GM23338 (cell line): Measurements from ENCODE around the gene ELN. TPM values are rescaled to one million over a fixed set of nuclear protein-coding genes. Genes with fewer than 3 reads are reported as not detected.

ENCODE experiments used
- ATAC-seq: fragments of 200-7000 bp; cut with Tn5 transposase; 3 replicates; pipeline ENCODE4 v1.9.1; 2020
- DNase-seq: peaks from one replicate; pipeline ENCODE4 v3.0.0-alpha.2; 2015; ENCODE audit warnings: low spot score
- H2AFZ ChIP-seq: fragments of 200-600 bp; sonication (generic); 2 replicates; pipeline ENCODE4 v1.8.0; 2016; ENCODE audit warnings: antibody characterized with exemption, mild to moderate bottlenecking, moderate library complexity
- H3F3A ChIP-seq: fragments of 200-600 bp; sonication (generic); replicated peaks from 2 replicates; pipeline ENCODE4 v1.8.0; 2017; ENCODE audit warnings: antibody characterized with exemption, mixed run types, low read depth
- H3K27ac ChIP-seq: fragments of 200-600 bp; sonication (generic); 2 replicates; pipeline ENCODE4 v1.6.1; 2016; ENCODE audit warnings: low read depth
- H3K27me3 ChIP-seq: fragments of 200-600 bp; sonication (generic); 2 replicates; pipeline ENCODE4 v1.8.0; 2016; ENCODE audit warnings: mild to moderate bottlenecking, mixed run types, moderate library complexity; ENCODE audit not compliant: insufficient read depth
- H3K36me3 ChIP-seq: fragments of 200-600 bp; sonication (generic); 2 replicates; pipeline ENCODE4 v1.8.0; 2016; ENCODE audit warnings: mild to moderate bottlenecking; ENCODE audit not compliant: insufficient read depth
- H3K4me1 ChIP-seq: fragments of 200-600 bp; sonication (generic); 2 replicates; pipeline ENCODE4 v1.8.0; 2016; ENCODE audit warnings: mild to moderate bottlenecking, moderate library complexity; ENCODE audit not compliant: insufficient read depth
- H3K4me2 ChIP-seq: fragments of 200-600 bp; sonication (generic); 2 replicates; pipeline ENCODE4 v1.7.1; 2017; ENCODE audit warnings: mixed run types
- H3K4me3 ChIP-seq: fragments of 200-600 bp; sonication (generic); 2 replicates; pipeline ENCODE4 v1.6.1; 2016; ENCODE audit warnings: mixed run types
- H3K79me2 ChIP-seq: fragments of 200-600 bp; sonication (generic); replicated peaks from 2 replicates; pipeline ENCODE4 v1.8.0; 2017; ENCODE audit warnings: mild to moderate bottlenecking; ENCODE audit not compliant: insufficient read depth
- H3K9me2 ChIP-seq: fragments of 200-600 bp; sonication (generic); 2 replicates; pipeline ENCODE4 v1.8.0; 2017; ENCODE audit not compliant: insufficient read depth
- H4K20me1 ChIP-seq: fragments of 200-600 bp; sonication (generic); replicated peaks from 2 replicates; pipeline ENCODE4 v1.8.0; 2017; ENCODE audit warnings: mild to moderate bottlenecking; ENCODE audit not compliant: insufficient read depth
- H3K27ac Mint-ChIP-seq: 2 replicates; pipeline ENCODE4 v1.8.0; 2020; ENCODE audit warnings: inconsistent platforms, mild to moderate bottlenecking, moderate library complexity, mixed read lengths
- H3K27me3 Mint-ChIP-seq: 3 replicates; pipeline ENCODE4 v1.8.0; 2022; ENCODE audit warnings: low read depth, mild to moderate bottlenecking, moderate library complexity, mixed read lengths, inconsistent platforms; ENCODE audit not compliant: insufficient read depth, poor library complexity
- H3K36me3 Mint-ChIP-seq: 3 replicates; pipeline ENCODE4 v1.8.0; 2021; ENCODE audit warnings: low read depth, mild to moderate bottlenecking, inconsistent platforms, moderate library complexity, mixed read lengths
- H3K4me1 Mint-ChIP-seq: 3 replicates; pipeline ENCODE4 v1.8.0; 2020; ENCODE audit warnings: mild to moderate bottlenecking, inconsistent platforms, mixed read lengths
- H3K4me3 Mint-ChIP-seq: 3 replicates; pipeline ENCODE4 v1.8.0; 2021; ENCODE audit warnings: moderate library complexity, mild to moderate bottlenecking, inconsistent platforms, mixed read lengths
- H3K9me3 Mint-ChIP-seq: 3 replicates; pipeline ENCODE4 v1.8.0; 2020; ENCODE audit warnings: moderate library complexity, mild to moderate bottlenecking, inconsistent platforms, mixed read lengths
- CREB1 ChIP-seq: fragments of 250-450 bp; sonication (Bioruptor Pico); IDR thresholded peaks from 2 replicates; pipeline ENCODE4 v1.5.0; 2020; ENCODE audit warnings: low read depth, mild to moderate bottlenecking, moderate library complexity
- CTCF ChIP-seq, 2 experiments: fragments of 200-600 bp in 1 of 2; sonication (generic) in 1 of 2; conservative IDR thresholded peaks; 2 replicates each; pipeline versions ENCODE4 v1.5.1 to v1.6.1; 2016 to 2017; ENCODE audit warnings: antibody characterized with exemption in 2 of 2, low read depth in 2 of 2, mild to moderate bottlenecking in 2 of 2, moderate library complexity in 1 of 2
- ETS1 ChIP-seq: IDR thresholded peaks from 2 replicates; pipeline ENCODE4 v1.6.1; 2016; ENCODE audit warnings: antibody characterized with exemption
- EZH2 ChIP-seq: fragments of 200-600 bp; sonication (generic); IDR thresholded peaks from one replicate; pipeline ENCODE4 v1.8.0; 2017; ENCODE audit warnings: antibody characterized with exemption, mild to moderate bottlenecking, low read depth; ENCODE audit not compliant: unreplicated experiment
- EZH2phosphoT487 ChIP-seq: fragments of 200-600 bp; sonication (generic); IDR thresholded peaks from one replicate; pipeline ENCODE4 v1.8.1; 2018; ENCODE audit warnings: antibody characterized with exemption; ENCODE audit not compliant: unreplicated experiment
- JUNB ChIP-seq: IDR thresholded peaks from one replicate; pipeline ENCODE4 v1.6.1; 2016; ENCODE audit warnings: antibody characterized with exemption; ENCODE audit not compliant: unreplicated experiment
- NANOG ChIP-seq: IDR thresholded peaks from 2 replicates; pipeline ENCODE4 v1.6.1; 2016; ENCODE audit warnings: antibody characterized with exemption, borderline replicate concordance
- POLR2AphosphoS5 ChIP-seq: IDR thresholded peaks from 2 replicates; pipeline ENCODE4 v1.6.1; 2016; ENCODE audit warnings: antibody characterized with exemption, low read depth
- REST ChIP-seq: IDR thresholded peaks from one replicate; pipeline ENCODE4 v1.6.1; 2018; ENCODE audit warnings: antibody characterized with exemption; ENCODE audit not compliant: unreplicated experiment
- STAT1 ChIP-seq: IDR thresholded peaks from one replicate; pipeline ENCODE4 v1.6.1; 2016; ENCODE audit warnings: antibody characterized with exemption; ENCODE audit not compliant: unreplicated experiment
- ZNF114 ChIP-seq: fragments of 250-450 bp; sonication (Bioruptor Pico); IDR thresholded peaks from 2 replicates; pipeline ENCODE4 v1.5.0; 2020; ENCODE audit warnings: mild to moderate bottlenecking, moderate library complexity
- ZNF331 ChIP-seq: fragments of 250-450 bp; sonication (Bioruptor Pico); IDR thresholded peaks from 2 replicates; pipeline ENCODE4 v1.5.0; 2020; ENCODE audit warnings: low read depth, mild to moderate bottlenecking, moderate library complexity
- ZNF462 ChIP-seq: fragments of 250-450 bp; sonication (Bioruptor Pico); IDR thresholded peaks from 2 replicates; pipeline ENCODE4 v1.5.0; 2020; ENCODE audit warnings: mild to moderate bottlenecking, moderate library complexity
- polyA plus RNA-seq: library from polyadenylated mRNA; unstranded; fragments of >200 nt; fragmentation: Nextera tagmentation; extraction: Ambion mirVana; gene quantifications from 2 replicates; pipeline ENCODE4 v1.2.1, GENCODE V29; 2016
- total RNA-seq: library from RNA; depleted of rRNA; stranded (reverse); fragments of >200 nt; shearing (Covaris generic); gene quantifications from 2 replicates; pipeline ENCODE4 v1.2.3, GENCODE V29; 2014

ELN gene
- total and polyA plus RNA-seq, 2 experiments from 2014 or later: 1.1 to 5.6 TPM

- H4K20me1 ChIP-seq: no peaks in the 10 kb centered on the region
- H3K27me3 ChIP-seq: no peaks in the 10 kb centered on the region
- no peaks in the 10 kb centered on the region for H3K79me2 ChIP-seq
- H3K4me2 ChIP-seq: no peak overlapping the region
- TF ChIP-seq ZNF462 (CRISPR knock-in tag): no peak
- no peak for TF ChIP-seq CTCF (conservative IDR thresholded peaks at IDR 0.05; ENCODE audit: low read depth in 2 of 2)
- TF ChIP-seq STAT1: no peak
- no peak for TF ChIP-seq REST
- TF ChIP-seq CREB1 (CRISPR knock-in tag): no peak
- no peak for TF ChIP-seq EZH2phosphoT487
- TF ChIP-seq ETS1: no peak
- TF ChIP-seq NANOG: no peak
- TF ChIP-seq ZNF114: no peak
- no peak for TF ChIP-seq ZNF331 (CRISPR knock-in tag)
- TF ChIP-seq JUNB: no peak
- no peak for TF ChIP-seq POLR2AphosphoS5
- TF ChIP-seq EZH2: no peak
- Mint-ChIP-seq H3K4me3 (no peak overlapping the region), H3K27ac (no peak overlapping the region), H3K36me3 (no peaks in the 10 kb centered on the region), H3K27me3 (peaks cover 15% of the 10 kb centered on the region), H3K4me1 (peaks cover 33% of the 10 kb centered on the region; the same call in 2 of the 3 replicates), H3K9me3 (no peaks in the 10 kb centered on the region)
- H2AFZ ChIP-seq: no peak overlapping the region
- no peaks in the 10 kb centered on the region for H3K36me3 ChIP-seq
- DNase-seq: no peak
- peaks cover 4% of the 10 kb centered on the region; the same call in 1 of the 2 replicates for H3K4me1 ChIP-seq
- no peak overlapping the region for H3K4me3 ChIP-seq
- no peaks in the 10 kb centered on the region for H3K9me2 ChIP-seq
- H3F3A ChIP-seq: no peaks in the 10 kb centered on the region
- H3K27ac ChIP-seq: no peak overlapping the region
- no peak for ATAC-seq
Measured at GRCh38 chr7:74040791-74041520, 13.0 kb downstream of the ELN start.
